ENCODE measurements around the gene KL. TPM values are rescaled to one million over a fixed set of nuclear protein-coding genes. Genes with fewer than 3 reads are reported as not detected.
A peak's percentile ranks its signal among the peaks of the same experiment; 100 is the strongest.

The KL gene
- total RNA-seq, 2 experiments from 2014 or later = 0.12 to 0.19 TPM

DNA sequence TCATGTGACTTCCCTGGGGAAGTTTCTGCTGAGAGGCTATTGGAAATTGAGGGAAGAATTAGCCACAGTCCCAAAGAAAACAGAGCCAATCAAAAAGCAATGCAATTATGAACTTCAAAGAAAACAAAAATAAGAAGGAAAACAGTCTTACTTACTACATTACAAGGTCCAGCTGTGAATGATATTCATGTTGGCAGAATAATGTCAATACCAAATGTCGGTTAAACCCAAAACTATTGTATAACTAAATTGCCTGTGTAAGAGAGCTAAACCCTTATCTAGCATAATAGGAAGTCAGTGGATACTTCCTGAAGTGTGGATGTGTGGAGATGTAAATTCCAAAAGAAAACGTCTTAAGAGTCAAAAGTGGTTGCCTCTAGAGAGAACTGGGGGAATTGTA is 12.4 kb downstream of the KL start:
- POLR2A ChIA-PET = no interaction called here

DNA sequence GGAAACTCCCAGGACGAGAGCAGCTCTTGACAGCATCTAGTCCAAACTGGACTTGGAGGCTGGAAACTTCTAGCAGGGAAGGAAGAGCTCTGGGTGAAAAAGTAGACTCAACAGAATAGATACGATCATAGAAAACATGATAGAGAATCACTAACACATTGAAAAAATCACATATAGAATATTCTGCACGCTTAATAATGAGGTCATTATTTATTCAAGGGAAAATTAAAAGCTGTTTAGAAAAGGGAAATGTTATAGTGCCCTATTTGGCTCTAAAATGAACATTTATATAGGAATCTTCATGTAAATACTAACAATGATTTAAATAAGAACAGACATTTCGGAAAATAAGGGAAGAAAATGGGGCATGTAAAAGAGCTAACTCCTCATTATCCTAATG is 15.1 kb downstream of the KL start:
- ChIA-PET POLR2A (no interaction called here), CTCF (interaction anchor here (0.6 to 0.8 kb wide), 2 partner anchors 14 to 183 kb away, joined by 3 to 4 read pairs; no protein-coding TSS in a partner anchor)
- no peaks in the 10 kb centered on the region for H3K36me3 Mint-ChIP-seq
- intact Hi-C loops (cut with micrococcal nuclease) = no loop called here
- no peak for DNase-seq
- peaks cover 10% of the 10 kb centered on the region for H3K4me1 Mint-ChIP-seq (ENCODE audit: low read depth)
- no peak overlapping the region for H3K27ac Mint-ChIP-seq
- H3K27me3 Mint-ChIP-seq = peaks cover 10% of the 10 kb centered on the region
- no peaks in the 10 kb centered on the region for H3K9me3 Mint-ChIP-seq
- no peak overlapping the region for H3K4me3 Mint-ChIP-seq

More for the DNA sequence above, 12.4 kb downstream of the KL start:
- DNase-seq = no peak
- H3K27ac Mint-ChIP-seq = no peak overlapping the region
- no peaks in the 10 kb centered on the region for H3K36me3 Mint-ChIP-seq
- peaks cover 8% of the 10 kb centered on the region for H3K4me1 Mint-ChIP-seq (ENCODE audit: low read depth)
- CTCF ChIA-PET = no interaction called here
- H3K27me3 Mint-ChIP-seq = peaks cover 15% of the 10 kb centered on the region
- no peak overlapping the region for H3K4me3 Mint-ChIP-seq
- intact Hi-C loops (cut with micrococcal nuclease) = no loop called here
- H3K9me3 Mint-ChIP-seq = no peaks in the 10 kb centered on the region

DNA sequence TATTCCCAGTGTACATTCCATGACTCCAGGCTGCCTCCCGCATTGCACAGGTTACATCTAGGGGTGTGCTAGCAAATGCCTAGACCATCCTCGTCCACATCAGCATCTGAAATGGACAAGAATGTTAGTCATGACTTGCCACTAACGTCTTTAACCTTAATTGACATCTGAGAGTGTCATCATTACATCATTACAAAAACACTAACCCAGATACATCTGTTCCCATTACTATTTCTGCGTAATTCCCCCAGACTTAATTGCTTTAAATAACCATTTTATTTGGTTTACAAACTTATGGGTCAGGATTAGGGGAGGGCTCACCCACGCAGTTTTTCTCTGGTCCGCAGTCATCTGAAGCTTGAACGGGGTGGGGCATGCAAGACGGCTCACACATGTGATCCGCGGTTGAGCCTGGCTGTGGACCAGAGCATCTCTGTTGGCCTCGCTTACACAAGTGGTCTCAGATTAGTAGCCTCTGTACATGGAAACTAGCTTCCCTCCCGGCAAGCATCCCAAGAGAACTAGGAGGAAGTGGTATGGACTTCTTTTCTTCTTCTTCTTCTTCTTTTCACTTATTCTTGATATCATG is 15.9 kb downstream of the KL start:
- H3K4me1 Mint-ChIP-seq (ENCODE audit: low read depth) = peaks cover 10% of the 10 kb centered on the region
- H3K27ac Mint-ChIP-seq = no peak overlapping the region
- H3K36me3 Mint-ChIP-seq = no peaks in the 10 kb centered on the region
- POLR2A ChIA-PET = no interaction called here
- H3K27me3 Mint-ChIP-seq = peaks cover 12% of the 10 kb centered on the region
- CTCF ChIA-PET = interaction anchor here (0.7 to 0.8 kb wide), 2 partner anchors 8 to 15 kb away, joined by 4 read pairs; no protein-coding TSS in a partner anchor
- no peak for DNase-seq
- intact Hi-C loops (cut with micrococcal nuclease) = no loop called here
- H3K4me3 Mint-ChIP-seq = no peak overlapping the region
- H3K9me3 Mint-ChIP-seq = no peaks in the 10 kb centered on the region

DNA sequence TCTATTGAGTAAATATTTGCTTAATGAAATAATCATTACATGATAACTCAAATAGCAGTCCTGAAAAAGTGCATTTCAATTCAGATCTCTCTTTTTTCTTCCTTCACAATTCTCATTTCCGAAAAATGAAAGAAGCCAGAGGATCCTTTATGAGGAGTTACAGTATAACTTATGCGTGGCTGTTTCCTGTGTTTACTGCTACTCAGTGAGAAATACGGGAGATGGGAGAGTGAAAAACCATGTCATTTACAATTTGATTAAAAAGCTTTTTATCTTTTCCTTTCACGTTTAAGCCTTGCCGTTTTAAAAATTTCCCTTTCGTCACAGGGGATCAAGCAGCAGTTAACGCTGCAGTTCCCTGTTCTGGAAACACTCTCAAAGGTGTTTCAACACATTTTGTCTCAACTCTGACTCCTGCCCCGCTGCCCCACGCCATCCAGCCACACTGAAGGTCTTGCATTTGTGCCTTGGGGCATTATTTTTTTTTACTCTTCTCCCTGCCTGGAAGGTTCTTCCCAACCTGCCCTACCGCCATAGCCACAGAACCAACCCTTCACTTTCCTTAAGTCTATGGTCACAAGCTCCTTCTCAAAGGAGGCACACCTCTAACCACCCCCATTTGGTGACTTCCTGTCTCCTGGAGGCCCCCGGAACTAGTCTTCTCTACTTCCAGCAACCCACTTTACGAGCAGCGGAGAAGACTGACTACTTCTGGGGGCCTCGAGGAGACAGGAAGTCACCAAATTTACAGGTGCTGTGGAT is 17.0 kb downstream of the KL start:
- H3K9me3 Mint-ChIP-seq = no peaks in the 10 kb centered on the region
- H3K4me1 Mint-ChIP-seq (ENCODE audit: low read depth) = peaks cover 10% of the 10 kb centered on the region
- ChIA-PET CTCF (no interaction called here), POLR2A (no interaction called here)
- peak overlapping the region; percentile 55 for H3K27ac Mint-ChIP-seq
- intact Hi-C loops (cut with micrococcal nuclease) = no loop called here
- peak; percentile 18 for DNase-seq
- no peaks in the 10 kb centered on the region for H3K36me3 Mint-ChIP-seq
- H3K27me3 Mint-ChIP-seq = peaks cover 11% of the 10 kb centered on the region
- peak overlapping the region; percentile 54 for H3K4me3 Mint-ChIP-seq

DNA sequence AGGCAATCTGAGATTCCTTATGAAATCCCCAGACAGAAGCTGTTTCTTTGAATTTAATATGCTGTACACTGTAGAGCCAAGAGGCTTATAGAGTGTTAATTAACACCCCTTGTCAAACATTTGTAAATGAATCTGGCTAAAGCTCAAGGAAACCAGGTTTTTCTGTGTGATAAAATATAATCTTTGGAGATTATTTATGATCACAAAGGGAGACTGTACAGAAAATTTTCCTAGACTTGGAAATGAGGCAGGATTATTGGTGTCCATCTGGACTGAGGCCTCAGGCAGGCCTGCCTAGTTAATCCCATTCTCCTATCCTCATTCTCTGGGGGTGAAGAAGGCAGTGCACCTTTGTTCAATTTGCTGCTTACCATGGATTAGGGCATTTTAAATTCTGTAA is 17.8 kb downstream of the KL start:
- intact Hi-C loops (cut with micrococcal nuclease) = no loop called here
- peaks cover 5% of the 10 kb centered on the region for H3K27me3 Mint-ChIP-seq
- H3K27ac Mint-ChIP-seq = no peak overlapping the region
- no peaks in the 10 kb centered on the region for H3K36me3 Mint-ChIP-seq
- peaks cover 10% of the 10 kb centered on the region for H3K4me1 Mint-ChIP-seq (ENCODE audit: low read depth)
- H3K4me3 Mint-ChIP-seq = no peak overlapping the region
- no peak for DNase-seq
- H3K9me3 Mint-ChIP-seq = no peaks in the 10 kb centered on the region
- CTCF ChIA-PET = no interaction called here
- POLR2A ChIA-PET = no interaction called here

DNA sequence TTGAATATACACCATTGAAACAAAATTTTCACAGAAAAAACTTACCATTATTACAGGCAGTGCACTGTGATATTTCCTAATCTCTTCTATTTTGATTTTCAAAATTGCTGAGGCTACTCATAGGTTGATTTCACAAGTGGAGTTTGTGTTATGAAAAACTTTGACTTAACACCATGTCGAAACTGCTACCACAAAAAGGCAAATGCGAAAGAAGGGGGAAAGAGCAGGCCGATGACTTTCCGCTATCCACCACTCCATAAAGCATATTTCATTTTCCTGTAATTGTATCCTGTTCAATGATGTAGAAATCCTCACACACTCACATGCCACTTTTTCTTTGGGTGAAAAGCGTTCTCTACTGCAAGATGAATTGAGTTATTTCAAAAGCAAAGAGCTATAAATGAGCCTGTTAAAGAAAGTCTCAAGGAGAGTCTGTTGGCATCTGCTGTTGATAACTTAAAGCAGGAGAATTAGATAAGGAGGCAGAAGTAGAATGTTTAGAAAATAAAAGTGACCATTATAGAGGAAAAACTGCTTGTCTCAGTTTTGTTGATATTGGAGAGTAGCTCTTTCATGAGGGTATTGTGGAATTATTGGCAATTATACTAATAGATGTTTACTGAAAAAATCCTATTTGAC is 18.8 kb downstream of the KL start:
- Mint-ChIP-seq H3K27me3 (peaks cover 5% of the 10 kb centered on the region), H3K9me3 (no peaks in the 10 kb centered on the region), H3K27ac (no peak overlapping the region), H3K36me3 (no peaks in the 10 kb centered on the region), H3K4me1 (ENCODE audit: low read depth) (peaks cover 10% of the 10 kb centered on the region), H3K4me3 (no peak overlapping the region)
- ChIA-PET CTCF (no interaction called here), POLR2A (no interaction called here)
- no peak for DNase-seq
- intact Hi-C loops (cut with micrococcal nuclease) = no loop called here

DNA sequence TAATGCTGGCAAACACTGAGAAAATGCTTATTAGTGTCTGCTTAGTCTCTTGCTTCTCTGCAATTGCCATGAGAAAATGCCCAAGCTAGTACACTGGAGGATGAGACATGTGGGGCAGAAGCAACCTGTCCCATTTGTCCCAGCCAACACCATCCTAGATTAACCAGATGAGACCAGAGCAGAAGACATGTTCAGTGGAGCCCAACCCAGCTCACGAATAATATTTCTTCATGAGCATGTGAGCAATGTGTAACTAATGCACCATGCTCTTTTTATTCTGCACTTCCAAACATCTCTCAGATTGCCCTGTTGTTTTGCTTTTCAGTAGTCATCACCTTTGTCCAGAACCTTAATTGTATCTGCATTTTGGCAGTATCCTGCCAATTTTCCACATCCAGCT is 21.4 kb downstream of the KL start:
- H3K4me1 Mint-ChIP-seq (ENCODE audit: low read depth) = peaks cover 10% of the 10 kb centered on the region
- intact Hi-C loops (cut with micrococcal nuclease) = no loop called here
- CTCF ChIA-PET = no interaction called here

DNA sequence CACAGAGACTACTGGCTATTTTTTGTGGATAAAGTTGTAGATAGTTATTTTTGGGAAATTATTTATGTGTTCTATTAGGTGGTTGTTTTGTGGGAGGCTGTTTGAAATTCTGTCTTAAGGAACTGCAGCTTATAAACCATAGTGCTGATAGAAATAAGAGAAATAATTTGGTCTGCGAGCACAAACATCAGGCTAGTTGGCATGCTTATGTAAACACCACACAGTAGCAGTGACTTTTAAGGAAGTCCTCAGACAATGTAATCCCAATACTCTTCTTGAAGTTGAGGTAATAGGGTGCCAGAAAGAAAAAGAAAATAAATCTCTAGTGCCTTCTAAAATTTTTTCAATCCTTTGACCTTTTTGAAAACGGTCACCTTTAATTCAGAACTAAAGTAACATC is 23.9 kb downstream of the KL start:
- ChIA-PET POLR2A (interaction anchor here (0.6 kb wide), 1 partner anchor 117 kb away, joined by 3 read pairs; no protein-coding TSS in a partner anchor), CTCF (interaction anchor here (1.0 kb wide), 1 partner anchor 8 kb away, joined by 4 read pairs; no protein-coding TSS in a partner anchor)
- peaks cover 6% of the 10 kb centered on the region for H3K27me3 Mint-ChIP-seq
- intact Hi-C loops (cut with micrococcal nuclease) = no loop called here
- DNase-seq = no peak
- H3K36me3 Mint-ChIP-seq = no peaks in the 10 kb centered on the region
- H3K4me3 Mint-ChIP-seq = no peak overlapping the region
- no peak overlapping the region for H3K27ac Mint-ChIP-seq
- no peaks in the 10 kb centered on the region for H3K9me3 Mint-ChIP-seq
- H3K4me1 Mint-ChIP-seq (ENCODE audit: low read depth) = no peaks in the 10 kb centered on the region

More for the DNA sequence above, 21.4 kb downstream of the KL start:
- H3K9me3 Mint-ChIP-seq = no peaks in the 10 kb centered on the region
- no peak overlapping the region for H3K4me3 Mint-ChIP-seq
- no peak overlapping the region for H3K27ac Mint-ChIP-seq
- POLR2A ChIA-PET = no interaction called here
- DNase-seq = no peak
- peaks cover 3% of the 10 kb centered on the region for H3K27me3 Mint-ChIP-seq
- no peaks in the 10 kb centered on the region for H3K36me3 Mint-ChIP-seq

DNA sequence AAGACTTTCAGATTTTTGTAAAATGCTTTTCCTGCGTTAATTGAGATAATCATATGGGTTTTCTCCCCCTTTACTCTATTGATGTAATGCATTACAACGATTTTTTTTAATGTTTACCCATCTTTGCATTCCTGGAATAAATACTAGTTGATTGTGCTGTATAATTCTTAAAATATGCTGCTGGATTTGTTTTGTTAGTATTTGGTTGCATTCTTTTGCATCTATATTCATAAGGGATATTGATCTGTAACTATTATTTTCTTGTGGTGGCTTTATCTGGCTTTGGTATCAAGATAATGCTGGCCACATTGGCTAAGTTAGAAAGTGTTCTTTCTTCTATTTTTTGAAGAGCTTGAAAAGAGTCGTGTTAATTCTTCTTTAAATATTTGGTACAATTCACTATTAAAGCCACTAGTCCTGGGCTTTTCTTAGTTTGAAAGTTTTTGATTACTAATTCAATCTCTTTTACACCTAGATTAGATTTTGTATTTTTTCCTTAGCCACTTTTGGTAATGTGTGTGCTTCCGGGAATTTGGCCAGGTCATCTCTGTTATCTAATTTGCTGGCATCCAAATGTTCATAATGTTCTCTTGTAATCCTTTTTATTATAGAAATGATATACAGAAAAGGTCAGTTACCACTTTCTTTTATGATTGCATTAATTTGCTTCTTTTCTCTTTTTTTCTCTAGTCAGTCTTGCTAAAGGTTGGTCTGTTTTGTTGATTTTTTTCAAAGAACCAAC is 29.8 kb downstream of the KL start:
- no peak for DNase-seq
- H3K4me3 Mint-ChIP-seq = no peak overlapping the region
- H3K27me3 Mint-ChIP-seq = peaks cover 16% of the 10 kb centered on the region
- no peaks in the 10 kb centered on the region for H3K4me1 Mint-ChIP-seq (ENCODE audit: low read depth)
- no peak overlapping the region for H3K27ac Mint-ChIP-seq
- intact Hi-C loops (cut with micrococcal nuclease) = no loop called here
- ChIA-PET CTCF (no interaction called here), POLR2A (no interaction called here)
- H3K36me3 Mint-ChIP-seq = no peaks in the 10 kb centered on the region
- no peaks in the 10 kb centered on the region for H3K9me3 Mint-ChIP-seq

DNA sequence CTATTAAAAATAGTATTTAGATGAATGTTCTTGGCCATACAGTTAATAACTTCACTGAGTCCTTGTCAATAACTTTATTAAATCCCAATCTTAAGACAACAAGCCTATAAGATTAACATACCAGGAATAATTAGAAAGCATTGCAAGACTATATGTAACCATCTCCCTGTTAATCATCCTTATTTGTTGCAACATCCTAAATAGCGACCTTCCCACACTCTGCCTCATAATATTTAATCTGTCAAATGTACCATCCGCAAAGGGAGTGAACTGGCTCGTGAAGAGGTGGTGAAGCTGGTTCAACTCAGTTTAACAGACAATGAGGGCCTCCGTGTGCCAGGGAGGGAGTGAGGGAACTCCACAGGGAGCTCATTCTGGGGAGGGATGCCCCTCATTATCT is 33.9 kb downstream of the KL start:
- intact Hi-C loops (cut with micrococcal nuclease) = no loop called here
- Mint-ChIP-seq H3K9me3 (no peaks in the 10 kb centered on the region), H3K36me3 (no peaks in the 10 kb centered on the region), H3K27ac (no peak overlapping the region), H3K4me1 (ENCODE audit: low read depth) (no peaks in the 10 kb centered on the region), H3K27me3 (peaks cover 12% of the 10 kb centered on the region), H3K4me3 (no peak overlapping the region)
- ChIA-PET POLR2A (no interaction called here), CTCF (no interaction called here)
- no peak for DNase-seq

DNA sequence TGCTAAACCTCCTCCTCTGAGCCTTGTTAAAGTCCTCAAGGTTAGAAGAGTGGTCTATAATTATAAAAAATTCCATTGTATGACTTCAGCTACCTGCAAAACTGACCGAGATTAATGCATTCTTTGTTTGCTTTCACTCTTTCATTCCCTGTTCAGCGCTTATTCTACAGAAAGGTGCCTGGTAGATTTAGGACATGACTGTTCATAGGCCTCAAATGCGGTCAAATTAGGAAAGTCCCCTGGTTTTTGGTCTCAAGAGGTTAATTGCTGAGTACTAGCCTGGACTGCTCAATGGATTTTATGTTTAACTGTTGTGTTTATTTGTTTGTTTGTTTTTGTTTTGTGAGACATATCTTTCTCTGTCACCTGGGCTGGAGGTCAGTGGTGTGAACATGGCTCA is 35.4 kb downstream of the KL start:
- H3K4me3 Mint-ChIP-seq = no peak overlapping the region
- CTCF ChIA-PET = no interaction called here
- H3K4me1 Mint-ChIP-seq (ENCODE audit: low read depth) = no peaks in the 10 kb centered on the region
- DNase-seq = no peak
- no peak overlapping the region for H3K27ac Mint-ChIP-seq
- intact Hi-C loops (cut with micrococcal nuclease) = no loop called here
- POLR2A ChIA-PET = no interaction called here
- H3K9me3 Mint-ChIP-seq = no peaks in the 10 kb centered on the region
- H3K27me3 Mint-ChIP-seq = peaks cover 7% of the 10 kb centered on the region
- H3K36me3 Mint-ChIP-seq = no peaks in the 10 kb centered on the region

DNA sequence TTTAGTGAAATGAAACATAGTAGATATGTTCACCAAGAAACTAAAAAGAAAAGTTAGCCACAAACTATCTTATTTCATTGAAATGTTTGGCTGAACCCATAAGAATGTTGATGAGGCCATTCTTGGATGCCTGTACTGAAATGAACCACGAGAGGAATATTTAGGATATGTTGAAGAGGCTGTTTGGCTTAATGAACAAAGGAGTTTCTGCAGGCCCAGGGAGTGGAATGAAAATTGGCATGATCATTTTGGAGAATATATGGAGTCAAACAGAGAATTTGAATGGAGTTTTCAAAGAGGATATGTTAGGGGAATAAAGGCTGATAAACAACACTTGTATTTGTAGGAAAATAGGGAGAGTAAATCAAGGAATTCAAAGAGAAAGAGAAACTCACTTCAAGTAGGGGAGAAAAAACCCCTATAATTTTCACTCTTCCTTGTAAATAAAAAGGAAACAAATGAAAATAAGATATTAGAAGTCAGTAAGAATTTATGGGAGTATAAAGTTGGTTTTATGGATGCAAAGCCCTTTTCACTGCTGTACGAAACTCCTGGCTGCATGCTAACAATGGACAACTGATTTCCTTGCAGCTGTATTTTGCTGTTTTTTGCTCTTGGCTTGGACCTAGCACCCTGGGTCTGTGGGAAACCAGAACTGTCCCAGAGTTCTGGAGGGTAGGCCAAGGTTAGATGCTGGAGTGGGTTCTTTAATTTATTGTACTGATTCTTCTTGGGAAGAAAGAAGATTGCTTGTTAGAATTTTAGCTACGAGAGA is 36.5 kb downstream of the KL start:
- ChIA-PET POLR2A (no interaction called here), CTCF (no interaction called here)
- H3K4me1 Mint-ChIP-seq (ENCODE audit: low read depth) = no peaks in the 10 kb centered on the region
- intact Hi-C loops (cut with micrococcal nuclease) = no loop called here
- no peaks in the 10 kb centered on the region for H3K36me3 Mint-ChIP-seq
- H3K9me3 Mint-ChIP-seq = no peaks in the 10 kb centered on the region
- peaks cover 8% of the 10 kb centered on the region for H3K27me3 Mint-ChIP-seq
- H3K27ac Mint-ChIP-seq = no peak overlapping the region
- no peak overlapping the region for H3K4me3 Mint-ChIP-seq
- DNase-seq = no peak

All from activated CD4-positive, alpha-beta memory T cell treated with anti-CD3 and anti-CD28 coated beads for 36 hours (primary cell).